K562 (cell line): Measurements from ENCODE around the gene OR51E2. TPM values are rescaled to one million over a fixed set of nuclear protein-coding genes. Genes with fewer than 3 reads are reported as not detected.

Source experiments
- CBX2 ChIP-seq: fragments of 200-600 bp; sonication (generic); IDR thresholded peaks from one replicate; pipeline ENCODE4 v1.6.1; 2012; ENCODE audit warnings: mild to moderate bottlenecking, low read length, inconsistent platforms; ENCODE audit not compliant: insufficient read depth, poor library complexity, severe bottlenecking
- CBX8 ChIP-seq: fragments of 200-600 bp; sonication (generic); IDR thresholded peaks from 2 replicates; pipeline ENCODE4 v1.6.1; 2012; ENCODE audit warnings: borderline replicate concordance, mixed run types, low read depth, mild to moderate bottlenecking, moderate library complexity, mixed read lengths, low read length, control low read depth, inconsistent platforms; ENCODE audit not compliant: poor library complexity, severe bottlenecking; ENCODE audit errors: extremely low read depth
- CEBPZ ChIP-seq: fragments of 150-350 bp; IDR thresholded peaks from 2 replicates; pipeline ENCODE4 v1.6.1; 2014; ENCODE audit warnings: low read depth, mild to moderate bottlenecking, low read length, borderline replicate concordance
- DMBX1 ChIP-seq: fragments of 250-450 bp; sonication (Bioruptor Pico); IDR thresholded peaks from 2 replicates; pipeline ENCODE4 v1.8.0; 2022; ENCODE audit warnings: inconsistent platforms, mild to moderate bottlenecking, moderate library complexity, borderline replicate concordance
- E4F1 ChIP-seq: fragments of 250-450 bp; sonication (Bioruptor Pico); IDR thresholded peaks from 2 replicates; pipeline ENCODE4 v1.5.0; 2021; ENCODE audit warnings: mild to moderate bottlenecking, borderline replicate concordance
- HDAC2 ChIP-seq: fragments of 450-650 bp; IDR thresholded peaks from 2 replicates; pipeline ENCODE4 v1.6.1; 2016; ENCODE audit warnings: mild to moderate bottlenecking
- IRF2 ChIP-seq: sonication (generic); formaldehyde crosslinking; IDR thresholded peaks from 2 replicates; pipeline ENCODE4 v1.8.1; 2022; ENCODE audit warnings: mild to moderate bottlenecking, missing genetic modification reagents
- MAFF ChIP-seq: IDR thresholded peaks from 2 replicates; pipeline ENCODE4 v1.6.1; 2012; ENCODE audit warnings: low read length, improper control_type of control experiment
- NFRKB ChIP-seq: fragments of 450-650 bp; IDR thresholded peaks from 2 replicates; pipeline ENCODE4 v1.6.1; 2016; ENCODE audit warnings: low read depth
- PCBP2 ChIP-seq: fragments of 200-400 bp; formaldehyde crosslinking; IDR thresholded peaks from 2 replicates; pipeline ENCODE4 v1.6.1; 2018; ENCODE audit warnings: low read length, low read depth, mild to moderate bottlenecking, moderate library complexity; ENCODE audit not compliant: poor library complexity, severe bottlenecking
- RBM15 ChIP-seq: fragments of 200-400 bp; formaldehyde crosslinking; IDR thresholded peaks from 2 replicates; pipeline ENCODE4 v1.6.1; 2018; ENCODE audit warnings: mild to moderate bottlenecking, low read length, moderate library complexity; ENCODE audit not compliant: insufficient read depth
- THAP12 ChIP-seq: fragments of 250-450 bp; sonication (Bioruptor Pico); IDR thresholded peaks from 2 replicates; pipeline ENCODE4 v1.9.0; 2021; ENCODE audit warnings: mild to moderate bottlenecking, inconsistent platforms
- ZBTB34 ChIP-seq: fragments of 250-450 bp; sonication (Bioruptor Pico); IDR thresholded peaks from 2 replicates; pipeline ENCODE4 v1.8.0; 2021; ENCODE audit warnings: mild to moderate bottlenecking, moderate library complexity
- ZNF175 ChIP-seq: fragments of 200-800 bp; sonication (Bioruptor generic); IDR thresholded peaks from 2 replicates; pipeline ENCODE4 v1.6.1; 2016; ENCODE audit warnings: low read depth, mild to moderate bottlenecking, missing genetic modification characterization, missing compliant biosample characterization
- ZNF239 ChIP-seq: fragments of 250-450 bp; sonication (Bioruptor Pico); IDR thresholded peaks from 2 replicates; pipeline ENCODE4 v1.4.0; 2020; ENCODE audit warnings: mild to moderate bottlenecking
- ZNF511 ChIP-seq: sonication (generic); formaldehyde crosslinking; IDR thresholded peaks from 2 replicates; pipeline ENCODE4 v1.8.0; 2022; ENCODE audit warnings: mild to moderate bottlenecking, missing genetic modification reagents
- ZNF583 ChIP-seq: fragments of 250-450 bp; sonication (Bioruptor Pico); IDR thresholded peaks from 2 replicates; pipeline ENCODE4 v1.4.0; 2020
- ZSCAN29 ChIP-seq: fragments of 450-650 bp; IDR thresholded peaks from 2 replicates; pipeline ENCODE4 v1.6.1; 2017
- polyA plus RNA-seq, 8 experiments: library from polyadenylated mRNA; depleted of rRNA in 4 of 8; stranded (reverse) in 5 of 8; unstranded in 3 of 8; fragments of >200 nt; fragmentation: Nextera tagmentation in 2 of 8; fragmentation: Illumina TruSeq in 1 of 8; extraction: Ambion mirVana in 2 of 8; extraction: Trizol in 1 of 8; gene quantifications; 2 replicates each; pipeline versions ENCODE4 v1.2.1 to v1.2.3, GENCODE V29; 2011 to 2014; ENCODE audit warnings: inconsistent platforms in 1 of 8, missing spikeins in 1 of 8
- total RNA-seq, 7 experiments: library from RNA; depleted of rRNA in 6 of 7; stranded (reverse); fragments of >200 nt in 6 of 7; fragmentation: Illumina TruSeq in 2 of 7; extraction: Trizol in 2 of 7; gene quantifications; 2 replicates each; pipeline versions ENCODE4 v1.2.1 to v1.2.3, GENCODE V29; 2011 to 2021; ENCODE audit warnings: low replicate concordance in 1 of 7

Gene OR51E2
- total and polyA plus RNA-seq, 9 of the 15 experiments (the other 6 are each of a cell fraction or from before 2014, with no cell fraction given), result not detected

GRCh38 chr11:4664183-4664582 is 33.5 kb downstream of the OR51E2 start (continued):
- no peak for TF ChIP-seq ZNF175 (CRISPR knock-in tag)
- no peak for TF ChIP-seq ZSCAN29
- no peak for TF ChIP-seq ZNF239 (CRISPR knock-in tag)
- no peak for TF ChIP-seq CBX8
- no peak for TF ChIP-seq IRF2 (CRISPR knock-in tag)
- no peak for TF ChIP-seq PCBP2
- TF ChIP-seq DMBX1 (CRISPR knock-in tag), result no peak
- no peak for TF ChIP-seq ZNF511 (CRISPR knock-in tag)
- TF ChIP-seq RBM15, result no peak
- no peak for TF ChIP-seq E4F1 (CRISPR knock-in tag)
- TF ChIP-seq THAP12 (CRISPR knock-in tag), result no peak
- no peak for TF ChIP-seq NFRKB
- peak; percentile 70; the same call in 1 of the 2 replicates for TF ChIP-seq ZNF583 (CRISPR knock-in tag)
- no peak for TF ChIP-seq HDAC2
- TF ChIP-seq CBX2, result no peak
- TF ChIP-seq ZBTB34 (CRISPR knock-in tag), result no peak
- TF ChIP-seq CEBPZ, result no peak
- TF ChIP-seq MAFF, result no peak
